CD4-positive, alpha-beta T cell treated with Interleukin-17A for 4 hours (primary cell): Measurements from ENCODE around the gene COG4.

Experiments used
- DNase-seq: peaks from one replicate; pipeline ENCODE4 v3.0.0-alpha.2; 2020; ENCODE audit warnings: mixed read lengths

The COG4 gene

DNA sequence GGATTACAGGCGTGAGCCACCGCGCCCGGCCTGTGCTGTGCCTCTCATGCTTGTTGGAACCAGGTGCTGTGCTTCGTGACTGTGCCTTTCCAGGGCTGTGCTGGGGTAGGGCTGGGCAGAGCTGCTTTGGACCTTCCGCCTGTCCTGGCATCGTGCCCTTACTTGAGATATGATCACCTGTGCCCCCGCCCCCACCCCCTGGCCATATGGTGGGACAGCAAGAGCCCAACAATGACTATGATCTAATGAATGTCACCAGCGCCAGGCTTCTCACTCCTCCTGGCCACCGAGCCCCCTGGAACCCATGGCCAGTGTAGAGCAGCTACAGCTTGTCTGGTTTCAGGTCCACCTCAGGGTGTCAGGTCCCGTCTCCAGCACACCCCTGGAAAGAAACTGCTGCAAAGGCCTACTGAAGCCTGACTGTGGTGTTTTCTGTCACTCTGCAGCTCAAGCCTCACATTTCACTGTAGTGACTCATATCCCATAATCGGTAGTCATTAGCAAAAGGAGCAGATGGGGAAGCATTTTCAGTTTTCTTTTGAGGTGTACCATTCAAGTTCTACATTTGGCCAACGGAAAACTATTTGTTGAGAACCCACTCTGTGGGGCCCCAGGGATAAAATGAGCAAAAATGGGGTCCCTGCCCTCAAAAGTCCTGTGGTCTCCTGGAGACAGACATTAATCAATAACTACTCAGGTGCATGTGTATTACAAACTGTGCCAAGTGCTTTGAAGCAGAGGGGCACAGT is 46.9 kb downstream of the COG4 start:
- DNase-seq, result no peak

DNA sequence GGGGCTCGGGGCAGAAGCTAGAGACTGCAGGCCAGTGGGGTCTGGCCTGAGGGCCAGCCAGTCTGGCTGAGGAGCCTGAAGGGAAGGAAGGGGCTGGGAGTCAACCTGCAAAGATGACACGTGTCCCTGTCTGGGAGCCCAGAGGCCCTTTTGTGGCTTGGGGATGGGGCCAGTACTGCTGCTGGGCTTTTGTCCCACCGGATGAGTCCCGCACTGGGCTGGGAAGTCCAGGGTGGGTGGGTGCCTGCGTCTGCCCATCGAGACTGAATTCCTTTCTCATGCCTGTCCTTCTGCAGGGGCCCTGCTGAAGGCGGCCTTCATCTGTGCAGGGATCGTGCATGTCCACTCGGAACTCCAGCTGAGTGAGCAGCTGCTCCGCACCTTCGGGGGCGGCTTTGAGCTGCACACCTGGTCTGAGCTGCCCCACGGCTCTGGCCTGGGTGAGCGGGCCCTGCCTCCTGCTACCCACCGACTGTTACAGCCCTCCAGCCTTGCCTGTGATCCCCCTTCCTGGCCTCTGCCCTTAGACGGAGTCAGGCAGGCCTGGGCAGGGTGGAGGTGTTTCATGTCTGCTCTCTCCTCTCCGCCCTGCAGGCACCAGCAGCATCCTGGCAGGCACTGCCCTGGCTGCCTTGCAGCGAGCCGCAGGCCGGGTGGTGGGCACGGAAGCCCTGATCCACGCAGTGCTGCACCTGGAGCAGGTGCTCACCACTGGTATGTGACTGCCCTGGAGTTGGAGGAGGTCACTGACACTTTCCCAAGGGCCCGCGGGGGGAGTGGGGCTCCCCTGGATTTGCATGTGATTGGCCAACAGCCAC is 48.1 kb downstream of the COG4 start:
- no peak for DNase-seq

DNA sequence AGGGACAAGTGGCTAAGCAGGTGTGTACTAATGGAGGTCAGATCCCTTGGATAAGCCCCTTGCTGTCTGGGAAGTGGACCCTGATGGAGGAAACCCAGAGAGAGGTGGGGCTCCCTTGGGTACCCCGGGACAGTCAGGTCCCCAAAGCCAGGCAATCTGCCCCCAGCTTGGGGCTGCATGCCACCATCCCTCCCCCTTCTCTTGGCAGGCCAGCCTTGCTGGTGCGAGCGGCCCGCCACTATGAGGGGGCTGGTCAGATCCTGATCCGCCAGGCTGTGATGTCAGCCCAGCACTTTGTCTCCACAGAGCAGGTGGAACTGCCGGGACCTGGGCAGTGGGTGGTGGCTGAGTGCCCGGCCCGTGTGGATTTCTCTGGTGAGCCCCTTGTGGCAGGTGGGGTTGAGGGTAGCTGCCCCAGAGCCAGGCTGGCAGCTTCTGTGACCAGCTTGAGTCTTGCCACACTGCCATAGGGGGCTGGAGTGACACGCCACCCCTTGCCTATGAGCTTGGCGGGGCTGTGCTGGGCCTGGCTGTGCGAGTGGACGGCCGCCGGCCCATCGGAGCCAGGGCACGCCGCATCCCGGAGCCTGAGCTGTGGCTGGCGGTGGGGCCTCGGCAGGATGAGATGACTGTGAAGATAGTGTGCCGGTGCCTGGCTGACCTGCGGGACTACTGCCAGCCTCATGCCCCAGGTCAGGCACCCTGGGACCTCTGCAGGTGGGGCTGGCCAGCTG is 48.9 kb downstream of the COG4 start:
- no peak for DNase-seq

- peak; percentile 12 for DNase-seq
These were observed 49.7 kb downstream of the COG4 start for GRCh38 chr16:70473446-70474319.

DNA sequence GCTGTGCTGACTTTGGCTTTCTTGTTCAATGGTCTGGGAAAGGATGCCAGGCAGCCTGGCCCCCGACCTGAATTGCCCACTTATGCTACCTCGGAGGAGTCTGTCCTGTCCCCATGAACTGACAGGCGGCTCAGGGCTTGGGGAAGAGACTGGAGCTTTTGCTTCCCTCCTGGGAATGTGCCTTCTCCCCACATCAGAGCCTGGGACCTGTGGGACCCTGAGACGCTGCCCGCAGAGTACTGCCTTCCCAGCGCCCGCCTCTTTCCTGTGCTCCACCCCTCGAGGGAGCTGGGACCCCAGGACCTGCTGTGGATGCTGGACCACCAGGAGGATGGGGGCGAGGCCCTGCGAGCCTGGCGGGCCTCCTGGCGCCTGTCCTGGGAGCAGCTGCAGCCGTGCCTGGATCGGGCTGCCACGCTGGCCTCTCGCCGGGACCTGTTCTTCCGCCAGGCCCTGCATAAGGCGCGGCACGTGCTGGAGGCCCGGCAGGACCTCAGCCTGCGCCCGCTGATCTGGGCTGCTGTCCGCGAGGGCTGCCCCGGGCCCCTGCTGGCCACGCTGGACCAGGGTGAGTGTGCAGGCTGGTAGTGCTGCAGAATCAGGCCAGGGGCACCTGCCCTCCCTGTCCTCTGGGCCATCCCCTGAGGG is 50.4 kb downstream of the COG4 start:
- DNase-seq, result no peak

GRCh38 chr16:70470927-70471341 is 52.4 kb downstream of the COG4 start:
- peak; percentile 19 for DNase-seq

DNA sequence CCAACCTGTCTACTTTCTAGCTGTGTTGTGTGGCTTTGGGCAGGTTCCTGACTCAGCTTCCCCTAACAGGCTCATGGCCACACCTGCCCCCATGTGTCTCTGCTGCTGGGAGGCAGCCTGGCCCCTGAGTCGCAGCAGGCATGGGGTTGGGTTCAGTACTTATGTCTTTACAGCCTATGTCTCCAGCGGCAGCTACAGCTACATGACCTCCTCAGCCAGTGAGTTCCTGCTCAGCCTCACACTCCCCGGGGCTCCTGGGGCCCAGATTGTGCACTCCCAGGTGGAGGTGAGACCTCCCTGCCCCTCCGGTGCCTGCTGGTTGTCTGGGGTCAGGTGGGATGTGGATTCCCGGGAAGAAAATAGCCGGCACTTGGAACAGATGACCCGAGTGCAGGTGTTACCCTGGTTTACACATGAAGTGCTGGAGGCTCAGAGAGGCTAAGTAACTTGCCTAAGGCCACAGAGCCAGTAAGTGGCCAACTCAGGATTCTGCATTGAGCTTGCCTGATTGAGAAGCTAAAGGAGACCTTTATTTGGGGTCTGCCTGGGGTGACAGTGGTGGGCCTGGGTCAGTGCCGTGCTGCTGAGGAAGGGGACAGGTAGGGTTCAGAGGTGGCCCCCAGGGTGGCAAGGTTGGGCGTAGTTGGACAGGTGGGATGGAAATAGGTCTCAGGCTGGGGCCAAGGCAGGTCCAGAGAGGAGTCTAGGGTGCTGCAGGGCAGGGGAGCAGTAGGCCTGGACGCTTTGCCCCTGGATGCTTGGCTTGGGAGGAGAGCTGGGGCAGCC is 53.0 kb downstream of the COG4 start:
- no peak for DNase-seq

- DNase-seq, result no peak
These were observed 54.4 kb downstream of the COG4 start for GRCh38 chr16:70468776-70469525.

GRCh38 chr16:70467608-70468007 is 55.7 kb downstream of the COG4 start:
- no peak for DNase-seq

GRCh38 chr16:70467113-70467512 is 56.2 kb downstream of the COG4 start:
- peak; percentile 25 for DNase-seq

DNA sequence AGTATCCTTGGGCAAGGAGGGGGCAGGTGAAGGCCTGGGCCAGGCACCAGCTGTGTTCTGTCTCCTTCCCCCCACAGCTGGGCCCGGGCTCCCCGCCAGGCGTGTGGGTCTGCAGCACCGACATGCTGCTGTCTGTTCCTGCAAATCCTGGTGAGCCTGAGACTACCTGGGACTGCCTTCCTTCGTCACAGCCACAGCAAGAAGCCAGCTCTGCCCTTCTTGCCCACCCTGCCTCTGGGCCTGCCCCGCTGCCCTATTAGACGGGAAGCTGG is 56.6 kb downstream of the COG4 start:
- DNase-seq, result no peak

DNA sequence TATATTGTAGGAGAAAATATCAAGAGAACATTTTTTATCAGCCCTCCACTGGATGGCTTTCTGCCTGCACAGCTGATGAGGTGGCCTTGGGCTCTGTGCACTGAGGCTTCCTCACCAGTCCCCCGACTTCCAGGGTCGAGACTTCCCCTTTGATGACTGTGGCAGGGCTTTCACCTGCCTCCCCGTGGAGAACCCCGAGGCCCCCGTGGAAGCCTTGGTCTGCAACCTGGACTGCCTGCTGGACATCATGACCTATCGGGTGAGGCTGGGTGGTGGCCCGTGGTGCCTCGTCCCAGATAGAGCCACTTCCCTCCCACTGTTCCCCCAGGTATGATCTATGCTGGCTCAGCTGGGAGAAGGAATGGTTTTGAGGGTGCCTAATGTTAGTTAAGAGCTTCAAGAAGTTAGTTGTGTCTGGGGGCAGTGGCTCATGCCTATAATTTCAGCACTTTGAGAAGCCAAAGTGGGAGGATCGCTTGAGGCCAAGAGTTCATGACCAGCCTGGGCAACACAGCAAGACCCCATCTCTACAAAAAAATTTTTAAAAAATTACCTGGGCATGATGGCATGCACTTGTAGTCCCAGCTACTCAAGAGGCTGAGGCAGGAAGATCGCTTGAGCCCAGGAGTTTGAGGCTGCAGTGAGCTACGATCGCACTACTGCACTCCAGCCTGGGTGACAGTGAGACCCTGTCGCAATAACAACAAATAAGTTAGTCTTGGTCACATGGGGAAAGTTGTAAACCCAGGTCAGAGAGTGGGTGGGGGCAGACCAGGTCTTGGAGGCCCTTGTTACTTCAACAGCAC is 57.2 kb downstream of the COG4 start:
- DNase-seq, result no peak

DNA sequence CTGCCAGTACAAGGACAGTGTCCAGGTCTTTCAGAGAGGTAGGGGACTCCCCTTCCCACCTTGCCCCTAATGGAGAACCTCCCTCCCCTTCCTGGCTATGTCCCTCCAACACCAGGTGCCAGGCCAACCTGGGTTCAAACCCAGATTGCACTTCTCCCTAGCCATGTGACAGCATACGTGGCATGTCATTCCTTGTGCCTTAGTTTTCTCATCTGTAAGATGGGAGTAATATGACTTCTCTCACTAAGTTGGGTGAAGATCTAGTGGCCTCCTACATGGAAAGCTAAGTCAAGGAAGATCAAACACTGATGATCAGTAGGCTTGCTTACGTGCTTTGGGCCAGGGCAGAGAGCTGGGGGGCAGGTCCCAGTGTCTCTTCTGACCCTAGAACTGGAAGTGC is 60.1 kb downstream of the COG4 start:
- DNase-seq, result no peak

GRCh38 chr16:70460737-70461261 is 62.6 kb downstream of the COG4 start:
- DNase-seq, result no peak

DNA sequence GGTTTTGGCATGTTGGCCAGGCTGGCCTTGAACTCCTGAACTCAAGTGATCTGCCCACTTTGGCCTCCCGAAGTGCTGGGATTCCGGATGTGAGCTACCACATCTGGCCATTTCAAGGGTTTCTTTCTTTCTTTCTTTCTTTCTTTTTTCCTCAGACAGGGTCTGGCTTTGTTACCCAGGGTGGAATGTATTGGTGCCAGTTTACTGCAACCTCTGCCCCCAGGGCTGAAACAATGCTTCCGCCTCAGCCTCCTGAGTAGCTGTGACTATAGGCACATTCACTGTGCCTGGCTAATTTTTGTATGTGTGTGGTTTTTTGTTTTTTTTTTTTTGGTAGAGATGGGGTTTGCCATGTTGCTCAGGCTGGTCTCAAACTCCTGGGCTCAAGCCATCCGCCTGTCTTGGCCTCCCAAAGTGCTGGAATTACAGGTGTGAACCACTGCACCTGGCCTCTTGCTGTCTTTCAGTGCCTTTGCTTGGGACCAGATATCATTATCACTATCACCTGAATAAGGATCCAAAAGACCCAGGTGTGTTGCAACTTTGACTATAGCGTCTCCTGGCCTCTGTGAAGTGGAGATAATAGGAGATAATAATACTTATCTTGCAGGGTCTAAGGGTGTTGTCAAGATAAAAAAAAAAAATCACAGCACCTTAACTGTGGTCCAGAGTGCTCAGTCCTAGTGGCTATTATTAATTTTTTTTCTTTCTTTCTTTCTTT is 65.7 kb downstream of the COG4 start:
- DNase-seq, result no peak

GRCh38 chr16:70455910-70456309 is 67.4 kb downstream of the COG4 start:
- no peak for DNase-seq

- DNase-seq, result peak; percentile 77
These were observed 68.9 kb downstream of the COG4 start, which contains the start of gene FCSK for GRCh38 chr16:70454222-70455034. FCSK (plus strand) TSS chr16:70454595; CDS start chr16:70463191, 8,596 bp downstream.

- DNase-seq, result no peak
These were observed 69.5 kb downstream of the COG4 start for GRCh38 chr16:70453892-70454221.
